IPS-NIHi7 (cell line): ENCODE results near the gene INHBA.

Experiments
- DNase-seq: peaks from one replicate; pipeline ENCODE4 v3.0.0; 2012; ENCODE audit warnings: mixed read lengths; ENCODE audit errors: extremely low spot score

The INHBA gene

GRCh38 chr7:41711283-41712064 lies 8.6 kb upstream of the INHBA start:
- peak; percentile 73 for DNase-seq

GRCh38 chr7:41710838-41711237 lies 7.9 kb upstream of the INHBA start:
- no peak for DNase-seq

- no peak for DNase-seq
Observed at GRCh38 chr7:41709621-41710020, 6.7 kb upstream of the INHBA start.

GRCh38 chr7:41708581-41709358 lies 5.9 kb upstream of the INHBA start:
- DNase-seq: no peak

GRCh38 chr7:41706228-41706930 lies 3.5 kb upstream of the INHBA start:
- no peak for DNase-seq

GRCh38 chr7:41705109-41705901 lies 2.4 kb upstream of the INHBA start:
- DNase-seq: peak; percentile 92

GRCh38 chr7:41701068-41701941 lies 1.6 kb downstream of the INHBA start:
- no peak for DNase-seq

- no peak for DNase-seq
Observed at GRCh38 chr7:41700044-41700471, 2.8 kb downstream of the INHBA start.

GRCh38 chr7:41699516-41699915 lies 3.4 kb downstream of the INHBA start:
- DNase-seq: peak; percentile 48

GRCh38 chr7:41698726-41699125 lies 4.2 kb downstream of the INHBA start:
- no peak for DNase-seq

- DNase-seq: no peak
Observed at GRCh38 chr7:41698114-41698513, 4.8 kb downstream of the INHBA start.

- DNase-seq: peak; percentile 70
Observed at GRCh38 chr7:41696323-41696916, 6.5 kb downstream of the INHBA start.

- no peak for DNase-seq
Observed at GRCh38 chr7:41695661-41696322, 7.1 kb downstream of the INHBA start.

- no peak for DNase-seq
Observed at GRCh38 chr7:41694495-41694894, 8.4 kb downstream of the INHBA start.

GRCh38 chr7:41693150-41693997 lies 9.5 kb downstream of the INHBA start:
- DNase-seq: no peak

- DNase-seq: no peak
Observed at GRCh38 chr7:41692251-41692650, 10.6 kb downstream of the INHBA start.

GRCh38 chr7:41691286-41692190 lies 11.4 kb downstream of the INHBA start:
- no peak for DNase-seq

GRCh38 chr7:41689815-41690214 lies 13.1 kb downstream of the INHBA start:
- DNase-seq: no peak
